Neuronal stem cell (in vitro differentiated cells): Measurements from ENCODE around the gene CAVIN2. TPM values are rescaled to one million over a fixed set of nuclear protein-coding genes. Genes with fewer than 3 reads are reported as not detected.

Experiments used
- DNase-seq: peaks from one replicate; pipeline ENCODE4 v3.0.0-alpha.2; 2013; ENCODE audit warnings: low spot score
- H2AFZ ChIP-seq: one replicate; pipeline ENCODE4 v1.6.1; 2013; ENCODE audit warnings: mild to moderate bottlenecking, low read length, inconsistent platforms
- H2AK5ac ChIP-seq: 2 replicates; pipeline ENCODE4 v1.6.1; 2013; ENCODE audit warnings: low read depth, mild to moderate bottlenecking, inconsistent platforms, low read length, moderate library complexity, mixed read lengths
- H2BK120ac ChIP-seq: 2 replicates; pipeline ENCODE4 v1.6.1; 2013; ENCODE audit warnings: low read depth, mild to moderate bottlenecking, inconsistent platforms, low read length, moderate library complexity, mixed read lengths
- H2BK12ac ChIP-seq: one replicate; pipeline ENCODE4 v1.6.1; 2013; ENCODE audit warnings: low read length, inconsistent platforms
- H2BK15ac ChIP-seq: 2 replicates; pipeline ENCODE4 v1.6.1; 2013; ENCODE audit warnings: mild to moderate bottlenecking, low read length, inconsistent platforms, mixed read lengths
- H2BK5ac ChIP-seq: one replicate; pipeline ENCODE4 v1.6.1; 2013; ENCODE audit warnings: inconsistent platforms, mild to moderate bottlenecking, low read length, moderate library complexity
- H3K14ac ChIP-seq: one replicate; pipeline ENCODE4 v1.6.1; 2013; ENCODE audit warnings: low read length, inconsistent platforms
- H3K18ac ChIP-seq: 2 replicates; pipeline ENCODE4 v1.6.1; 2013; ENCODE audit warnings: low read length, inconsistent platforms
- H3K23ac ChIP-seq: 2 replicates; pipeline ENCODE4 v1.6.1; 2013; ENCODE audit warnings: low read depth, mild to moderate bottlenecking, mixed read lengths, low read length, inconsistent platforms; ENCODE audit not compliant: poor library complexity
- H3K27ac ChIP-seq: replicated peaks from 3 replicates; pipeline ENCODE4 v1.5.1; 2013; ENCODE audit warnings: low read length, inconsistent platforms
- H3K27me3 ChIP-seq, 3 experiments: 2 replicates each; pipeline ENCODE4 v1.6.1; 2013; ENCODE audit warnings: low read length in 3 of 3, mild to moderate bottlenecking in 2 of 3, inconsistent platforms in 1 of 3, low read depth in 1 of 3, mixed read lengths in 1 of 3, moderate library complexity in 1 of 3; ENCODE audit not compliant: control insufficient read depth in 3 of 3, insufficient read depth in 3 of 3
- H3K36me3 ChIP-seq, 2 donors: replicated peaks in 1 of 2; 2 replicates each; pipeline ENCODE4 v1.6.1; 2013; ENCODE audit warnings: low read length in 2 of 2; ENCODE audit not compliant: control insufficient read depth in 2 of 2, insufficient read depth in 2 of 2
- H3K4ac ChIP-seq: 2 replicates; pipeline ENCODE4 v1.6.1; 2013; ENCODE audit warnings: inconsistent platforms, mild to moderate bottlenecking, low read length, moderate library complexity
- H3K4me1 ChIP-seq, 2 donors: 1 replicate in 1 of 2; 2 replicates in 1 of 2; pipeline ENCODE4 v1.6.1; 2013; ENCODE audit warnings: low read length in 2 of 2, low read depth in 1 of 2; ENCODE audit not compliant: control insufficient read depth in 2 of 2, insufficient read depth in 1 of 2
- H3K4me2 ChIP-seq: one replicate; pipeline ENCODE4 v1.6.1; 2013; ENCODE audit warnings: mild to moderate bottlenecking, low read length, inconsistent platforms; ENCODE audit not compliant: insufficient read depth, poor library complexity, severe bottlenecking
- H3K4me3 ChIP-seq, 2 donors: 2 replicates each; pipeline ENCODE4 v1.5.1; 2013; ENCODE audit warnings: low read length in 2 of 2, mild to moderate bottlenecking in 2 of 2, inconsistent platforms in 1 of 2, moderate library complexity in 1 of 2
- H3K79me1 ChIP-seq: one replicate; pipeline ENCODE4 v1.6.1; 2013; ENCODE audit warnings: low read depth, mild to moderate bottlenecking, inconsistent platforms, low read length, moderate library complexity
- H3K9ac ChIP-seq: one replicate; pipeline ENCODE4 v1.6.1; 2013; ENCODE audit warnings: mild to moderate bottlenecking, low read depth, low read length, inconsistent platforms; ENCODE audit not compliant: poor library complexity
- H3K9me3 ChIP-seq, 2 donors: replicated peaks in 1 of 2; 2 replicates each; pipeline versions ENCODE3 to v1.6.1; 2013; ENCODE audit warnings: low read length in 2 of 2, mild to moderate bottlenecking in 2 of 2, inconsistent platforms in 1 of 2, low read depth in 1 of 2, mixed read lengths in 1 of 2, moderate library complexity in 1 of 2; ENCODE audit not compliant: control insufficient read depth in 2 of 2, insufficient read depth in 1 of 2
- H4K8ac ChIP-seq: one replicate; pipeline ENCODE4 v1.6.1; 2013; ENCODE audit warnings: low read depth, mild to moderate bottlenecking, inconsistent platforms, low read length, moderate library complexity
- H4K91ac ChIP-seq: one replicate; pipeline ENCODE4 v1.6.1; 2013; ENCODE audit warnings: low read length, low read depth, mild to moderate bottlenecking, inconsistent platforms; ENCODE audit not compliant: poor library complexity
- WGBS, 2 donors: extraction: QIAGEN DNeasy Blood & Tissue Kit; methylation state at CpG; one replicate each; pipeline ENCODE4 v1.1.7; 2013; ENCODE audit warnings: missing lambda C conversion rate in 2 of 2, mixed read lengths in 1 of 2; ENCODE audit not compliant: insufficient read length in 2 of 2, insufficient replicate concordance in 1 of 2; ENCODE audit errors: extremely low coverage in 2 of 2; 5-methylcytosine and 5-hydroxymethylcytosine counted together
- polyA plus RNA-seq, 2 experiments: library from polyadenylated mRNA; stranded (reverse); fragments of 200-250 nt; gene quantifications; one replicate each; pipeline ENCODE4 v1.2.3, GENCODE V29; 2013

Gene CAVIN2, protein sequence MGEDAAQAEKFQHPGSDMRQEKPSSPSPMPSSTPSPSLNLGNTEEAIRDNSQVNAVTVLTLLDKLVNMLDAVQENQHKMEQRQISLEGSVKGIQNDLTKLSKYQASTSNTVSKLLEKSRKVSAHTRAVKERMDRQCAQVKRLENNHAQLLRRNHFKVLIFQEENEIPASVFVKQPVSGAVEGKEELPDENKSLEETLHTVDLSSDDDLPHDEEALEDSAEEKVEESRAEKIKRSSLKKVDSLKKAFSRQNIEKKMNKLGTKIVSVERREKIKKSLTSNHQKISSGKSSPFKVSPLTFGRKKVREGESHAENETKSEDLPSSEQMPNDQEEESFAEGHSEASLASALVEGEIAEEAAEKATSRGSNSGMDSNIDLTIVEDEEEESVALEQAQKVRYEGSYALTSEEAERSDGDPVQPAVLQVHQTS
- not detected for polyA plus RNA-seq (2013, experiment 1 of 2)
- polyA plus RNA-seq (2013, experiment 2 of 2) = not detected

DNA sequence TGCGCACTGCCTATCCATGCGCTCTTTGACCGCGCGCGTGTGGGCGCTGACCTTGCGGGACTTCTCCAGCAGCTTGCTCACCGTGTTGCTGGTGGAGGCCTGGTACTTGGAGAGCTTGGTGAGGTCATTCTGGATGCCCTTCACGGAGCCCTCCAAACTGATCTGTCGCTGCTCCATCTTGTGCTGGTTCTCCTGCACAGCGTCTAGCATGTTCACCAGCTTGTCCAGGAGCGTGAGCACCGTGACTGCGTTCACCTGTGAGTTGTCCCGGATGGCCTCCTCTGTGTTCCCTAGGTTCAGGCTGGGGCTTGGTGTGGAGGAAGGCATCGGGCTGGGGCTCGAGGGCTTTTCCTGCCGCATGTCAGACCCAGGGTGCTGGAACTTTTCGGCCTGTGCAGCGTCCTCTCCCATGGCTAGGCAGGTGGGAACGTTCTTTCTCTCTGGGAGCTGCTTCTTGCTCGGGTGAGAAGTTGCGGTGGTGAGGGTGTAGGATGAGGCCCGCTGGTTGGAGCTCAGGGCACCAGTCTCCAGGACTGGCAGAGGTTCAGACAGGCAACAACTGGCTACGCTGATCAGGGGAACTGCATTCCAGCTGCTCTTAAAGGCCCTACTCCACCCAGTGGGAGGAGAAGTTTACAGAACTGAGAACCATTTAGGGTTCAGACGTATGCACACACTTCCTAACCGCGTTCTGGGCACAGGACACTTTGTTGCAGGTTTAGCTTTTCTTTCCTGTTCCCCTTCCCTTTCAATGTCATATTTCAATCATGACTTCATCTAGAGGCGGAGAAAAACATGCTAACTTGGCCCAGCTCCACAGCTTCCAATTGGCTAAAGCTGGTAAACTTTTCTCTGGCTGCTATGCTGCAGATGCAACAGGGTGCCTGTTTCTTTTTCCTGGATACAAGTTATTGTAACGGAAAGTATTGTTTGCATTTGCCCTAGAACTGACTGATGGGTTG, at the start of gene CAVIN2:
Gene CAVIN2, minus strand, starts transcription at position 574 of the 962 bp plus-strand sequence. Its CDS starts 163 bp downstream, at position 411.
- Histone ChIP-seq H2AFZ (peak within 1 kb of the TSS; percentile 44), H3K14ac (peak within 1 kb of the TSS; percentile 10), H3K18ac (no peak within 1 kb of the TSS), H3K4me3 (no peak within 1 kb of the TSS), H3K9me3 (no peaks in the 10 kb centered on the region), H4K91ac (no peak within 1 kb of the TSS), H2BK12ac (no peak within 1 kb of the TSS), H2BK120ac (no peak within 1 kb of the TSS), H2BK5ac (no peak within 1 kb of the TSS), H3K4me1 (peaks cover 2 to 19% of the 10 kb centered on the region in 2 donors), H3K79me1 (no peaks in the 10 kb centered on the region), H3K27ac (no peak within 1 kb of the TSS), H2BK15ac (no peak within 1 kb of the TSS), H3K9ac (no peak within 1 kb of the TSS), H4K8ac (no peak within 1 kb of the TSS), H3K23ac (no peak within 1 kb of the TSS), H3K36me3 (no peaks in the 10 kb centered on the region), H2AK5ac (no peak within 1 kb of the TSS), H3K27me3 (no peaks in the 10 kb centered on the region), H3K4ac (no peak within 1 kb of the TSS), H3K4me2 (no peak within 1 kb of the TSS)
- DNase-seq = no peak
- no CpG with 5 or more reads among the region's 31 CpGs for WGBS, 2 donors

DNA sequence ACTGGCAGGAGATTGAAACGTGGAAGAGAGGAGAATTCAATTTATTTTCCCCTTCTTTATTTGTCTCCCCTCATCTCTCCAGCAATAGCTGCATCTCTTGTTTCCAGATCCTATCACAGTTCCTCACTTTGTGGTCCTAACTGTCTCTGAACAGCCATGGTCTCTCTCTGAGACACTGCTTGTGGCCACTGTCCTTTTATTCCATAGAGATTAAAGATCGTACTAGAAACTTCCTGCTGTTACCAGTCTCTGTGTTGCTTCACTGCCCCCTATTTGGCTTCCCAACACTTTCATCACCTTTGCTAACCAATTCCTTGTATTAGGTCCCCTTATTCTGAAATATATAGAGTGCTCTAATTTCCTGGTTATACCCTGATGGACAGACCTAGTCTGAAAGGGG, 48.9 kb upstream of the CAVIN2 start:
- Histone ChIP-seq H3K14ac (no peak overlapping the region), H3K9ac (no peak overlapping the region), H3K4me3 (no peak overlapping the region), H3K23ac (no peak overlapping the region), H2AFZ (peak overlapping the region; percentile 75), H4K91ac (no peak overlapping the region), H3K18ac (no peak overlapping the region), H3K9me3 (peaks cover 2 to 9% of the 10 kb centered on the region in 2 donors), H3K4me2 (no peak overlapping the region), H2AK5ac (no peak overlapping the region), H3K27ac (no peak overlapping the region), H2BK15ac (no peak overlapping the region), H3K36me3 (no peaks in the 10 kb centered on the region), H4K8ac (no peak overlapping the region), H3K27me3 (no peaks in the 10 kb centered on the region), H2BK120ac (no peak overlapping the region), H3K79me1 (no peaks in the 10 kb centered on the region), H2BK12ac (no peak overlapping the region), H2BK5ac (no peak overlapping the region), H3K4ac (no peak overlapping the region), H3K4me1 (peaks cover 0 to 3% of the 10 kb centered on the region in 2 donors)
- no peak for DNase-seq
- no CpG with 5 or more reads among the region's 2 CpGs for WGBS, 2 donors

DNA sequence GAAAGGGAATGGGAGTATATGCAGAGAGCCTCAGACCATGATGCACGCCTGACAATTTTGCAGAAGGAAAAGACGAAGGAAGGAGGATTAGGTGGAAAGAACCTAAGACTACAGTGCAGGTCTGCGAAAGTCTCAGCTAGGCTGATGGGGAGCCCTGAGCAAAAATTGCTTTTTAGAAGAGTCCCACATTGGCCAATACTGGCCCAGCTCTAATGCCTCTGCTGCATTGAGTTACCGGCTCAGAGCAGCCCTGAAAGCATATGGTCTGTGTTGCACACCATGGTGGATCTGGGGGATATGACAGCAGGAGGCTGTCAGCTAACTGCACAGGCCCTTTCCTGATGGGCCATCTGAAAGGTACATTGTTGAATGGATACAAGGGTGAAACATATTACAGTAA, 48.3 kb upstream of the CAVIN2 start:
- H2BK15ac ChIP-seq = no peak overlapping the region
- no peaks in the 10 kb centered on the region for H3K27me3 ChIP-seq
- H3K4me1 ChIP-seq = peaks cover 0 to 3% of the 10 kb centered on the region in 2 donors
- no peak overlapping the region for H3K4me3 ChIP-seq
- H3K23ac ChIP-seq = no peak overlapping the region
- no peak overlapping the region for H3K18ac ChIP-seq
- no peak overlapping the region for H2AK5ac ChIP-seq
- H2BK120ac ChIP-seq = no peak overlapping the region
- H2BK12ac ChIP-seq = no peak overlapping the region
- no peak overlapping the region for H4K8ac ChIP-seq
- no peaks in the 10 kb centered on the region for H3K79me1 ChIP-seq
- no peaks in the 10 kb centered on the region for H3K36me3 ChIP-seq
- H2AFZ ChIP-seq = no peak overlapping the region
- H3K4ac ChIP-seq = no peak overlapping the region
- H3K14ac ChIP-seq = no peak overlapping the region
- H3K9me3 ChIP-seq = peaks cover 2 to 9% of the 10 kb centered on the region in 2 donors
- no peak overlapping the region for H2BK5ac ChIP-seq
- H3K4me2 ChIP-seq = no peak overlapping the region
- H3K9ac ChIP-seq = no peak overlapping the region
- WGBS, 2 donors = no CpG with 5 or more reads among the region's 4 CpGs
- no peak overlapping the region for H4K91ac ChIP-seq
- H3K27ac ChIP-seq = no peak overlapping the region
- no peak for DNase-seq
